ENCODE results near the gene PEPD.

Gene PEPD

GRCh38 chr19:33362508-33363228, 158.9 kb downstream of the PEPD start:
- H3K4me1 Mint-ChIP-seq (ENCODE audit: low read depth), result no peaks in the 10 kb centered on the region
- peaks cover 21% of the 10 kb centered on the region for H3K27me3 Mint-ChIP-seq
- H3K9me3 Mint-ChIP-seq, result no peaks in the 10 kb centered on the region
- no peak overlapping the region for H3K4me3 Mint-ChIP-seq
- no peaks in the 10 kb centered on the region for H3K36me3 Mint-ChIP-seq (ENCODE audit: low read depth)
- no peak overlapping the region for H3K27ac Mint-ChIP-seq

- no peak overlapping the region for H3K4me3 Mint-ChIP-seq
- H3K27me3 Mint-ChIP-seq, result peaks cover 21% of the 10 kb centered on the region
- no peak overlapping the region for H3K27ac Mint-ChIP-seq
- no peaks in the 10 kb centered on the region for H3K36me3 Mint-ChIP-seq (ENCODE audit: low read depth)
- H3K4me1 Mint-ChIP-seq (ENCODE audit: low read depth), result no peaks in the 10 kb centered on the region
- peaks cover 11% of the 10 kb centered on the region for H3K9me3 Mint-ChIP-seq
Measured at GRCh38 chr19:33359581-33359980, 162.0 kb downstream of the PEPD start.

- no peak overlapping the region for H3K4me3 Mint-ChIP-seq
- no peaks in the 10 kb centered on the region for H3K4me1 Mint-ChIP-seq (ENCODE audit: low read depth)
- no peak overlapping the region for H3K27ac Mint-ChIP-seq
- peaks cover 11% of the 10 kb centered on the region for H3K9me3 Mint-ChIP-seq
- peaks cover 21% of the 10 kb centered on the region for H3K27me3 Mint-ChIP-seq
- H3K36me3 Mint-ChIP-seq (ENCODE audit: low read depth), result no peaks in the 10 kb centered on the region
Measured at GRCh38 chr19:33358408-33358807, 163.2 kb downstream of the PEPD start.

GRCh38 chr19:33357556-33357955, 164.0 kb downstream of the PEPD start:
- Mint-ChIP-seq H3K9me3 (peaks cover 11% of the 10 kb centered on the region), H3K4me3 (no peak overlapping the region), H3K4me1 (ENCODE audit: low read depth) (no peaks in the 10 kb centered on the region), H3K27me3 (peaks cover 20% of the 10 kb centered on the region), H3K36me3 (ENCODE audit: low read depth) (no peaks in the 10 kb centered on the region), H3K27ac (no peak overlapping the region)

- no peaks in the 10 kb centered on the region for H3K4me1 Mint-ChIP-seq (ENCODE audit: low read depth)
- peaks cover 13% of the 10 kb centered on the region for H3K27me3 Mint-ChIP-seq
- peaks cover 11% of the 10 kb centered on the region for H3K9me3 Mint-ChIP-seq
- H3K36me3 Mint-ChIP-seq (ENCODE audit: low read depth), result no peaks in the 10 kb centered on the region
- no peak overlapping the region for H3K27ac Mint-ChIP-seq
- no peak overlapping the region for H3K4me3 Mint-ChIP-seq
Measured at GRCh38 chr19:33355535-33355934, 166.1 kb downstream of the PEPD start.

- Mint-ChIP-seq H3K36me3 (ENCODE audit: low read depth) (no peaks in the 10 kb centered on the region), H3K4me1 (ENCODE audit: low read depth) (no peaks in the 10 kb centered on the region), H3K27me3 (peaks cover 33% of the 10 kb centered on the region), H3K27ac (no peak overlapping the region), H3K9me3 (peaks cover 5% of the 10 kb centered on the region), H3K4me3 (no peak overlapping the region)
Measured at GRCh38 chr19:33350538-33351309, 170.9 kb downstream of the PEPD start.

- Mint-ChIP-seq H3K4me1 (ENCODE audit: low read depth) (no peaks in the 10 kb centered on the region), H3K27ac (no peak overlapping the region), H3K9me3 (no peaks in the 10 kb centered on the region), H3K4me3 (no peak overlapping the region), H3K27me3 (peaks cover 37% of the 10 kb centered on the region), H3K36me3 (ENCODE audit: low read depth) (no peaks in the 10 kb centered on the region)
Measured at GRCh38 chr19:33349319-33350289, 172.0 kb downstream of the PEPD start.

GRCh38 chr19:33348301-33349010, 173.1 kb downstream of the PEPD start:
- H3K9me3 Mint-ChIP-seq, result no peaks in the 10 kb centered on the region
- no peaks in the 10 kb centered on the region for H3K4me1 Mint-ChIP-seq (ENCODE audit: low read depth)
- no peaks in the 10 kb centered on the region for H3K36me3 Mint-ChIP-seq (ENCODE audit: low read depth)
- H3K27ac Mint-ChIP-seq, result no peak overlapping the region
- no peak overlapping the region for H3K4me3 Mint-ChIP-seq
- H3K27me3 Mint-ChIP-seq, result peaks cover 44% of the 10 kb centered on the region

GRCh38 chr19:33347300-33347699, 174.3 kb downstream of the PEPD start:
- H3K9me3 Mint-ChIP-seq, result no peaks in the 10 kb centered on the region
- H3K36me3 Mint-ChIP-seq (ENCODE audit: low read depth), result no peaks in the 10 kb centered on the region
- no peaks in the 10 kb centered on the region for H3K4me1 Mint-ChIP-seq (ENCODE audit: low read depth)
- peaks cover 53% of the 10 kb centered on the region for H3K27me3 Mint-ChIP-seq
- H3K27ac Mint-ChIP-seq, result no peak overlapping the region
- no peak overlapping the region for H3K4me3 Mint-ChIP-seq

- Mint-ChIP-seq H3K4me3 (no peak overlapping the region), H3K27ac (no peak overlapping the region), H3K27me3 (peaks cover 57% of the 10 kb centered on the region)
Measured at GRCh38 chr19:33346665-33347064, 174.9 kb downstream of the PEPD start.

GRCh38 chr19:33345163-33345562, 176.4 kb downstream of the PEPD start:
- peaks cover 67% of the 10 kb centered on the region for H3K27me3 Mint-ChIP-seq
- H3K4me1 Mint-ChIP-seq (ENCODE audit: low read depth), result no peaks in the 10 kb centered on the region
- no peak overlapping the region for H3K27ac Mint-ChIP-seq
- no peaks in the 10 kb centered on the region for H3K36me3 Mint-ChIP-seq (ENCODE audit: low read depth)
- H3K4me3 Mint-ChIP-seq, result no peak overlapping the region
- H3K9me3 Mint-ChIP-seq, result no peaks in the 10 kb centered on the region

More at GRCh38 chr19:33346665-33347064, 174.9 kb downstream of the PEPD start:
- Mint-ChIP-seq H3K36me3 (ENCODE audit: low read depth) (no peaks in the 10 kb centered on the region), H3K4me1 (ENCODE audit: low read depth) (no peaks in the 10 kb centered on the region), H3K9me3 (no peaks in the 10 kb centered on the region)

GRCh38 chr19:33344573-33344925, 177.0 kb downstream of the PEPD start:
- Mint-ChIP-seq H3K4me3 (no peak overlapping the region), H3K4me1 (ENCODE audit: low read depth) (no peaks in the 10 kb centered on the region), H3K27me3 (peaks cover 68% of the 10 kb centered on the region), H3K36me3 (ENCODE audit: low read depth) (no peaks in the 10 kb centered on the region), H3K9me3 (no peaks in the 10 kb centered on the region), H3K27ac (no peak overlapping the region)

- H3K27ac Mint-ChIP-seq, result no peak overlapping the region
- H3K4me3 Mint-ChIP-seq, result no peak overlapping the region
- H3K36me3 Mint-ChIP-seq (ENCODE audit: low read depth), result no peaks in the 10 kb centered on the region
- H3K9me3 Mint-ChIP-seq, result no peaks in the 10 kb centered on the region
- H3K4me1 Mint-ChIP-seq (ENCODE audit: low read depth), result no peaks in the 10 kb centered on the region
- H3K27me3 Mint-ChIP-seq, result peaks cover 68% of the 10 kb centered on the region
Measured at GRCh38 chr19:33343859-33344572, 177.6 kb downstream of the PEPD start.

- Mint-ChIP-seq H3K36me3 (ENCODE audit: low read depth) (no peaks in the 10 kb centered on the region), H3K27me3 (peaks cover 68% of the 10 kb centered on the region), H3K9me3 (no peaks in the 10 kb centered on the region), H3K4me3 (no peak overlapping the region), H3K4me1 (ENCODE audit: low read depth) (no peaks in the 10 kb centered on the region), H3K27ac (no peak overlapping the region)
Measured at GRCh38 chr19:33343301-33343700, 178.3 kb downstream of the PEPD start.

All from stimulated activated naive CD8-positive, alpha-beta T cell treated with anti-CD3 and anti-CD28 coated beads, Interleukin-15, Interleukin-2, amounts not matched to agents 100 ng/mL and 50 ng/mL, for 24 hours (primary cell).